A549 (cell line): ENCODE data around the gene ANXA3.

Experiments
- EP300 ChIP-seq, 2 experiments: fragments of >200 bp; sonication (Bioruptor Twin); formaldehyde crosslinking; IDR thresholded peaks; 2 replicates in 1 of 2; 3 replicates in 1 of 2; pipeline ENCODE4 v1.6.1; 2016 to 2017
- GATA3 ChIP-seq: IDR thresholded peaks from 2 replicates; pipeline ENCODE4 v1.6.1; 2012; ENCODE audit warnings: borderline replicate concordance
- NFE2L2 ChIP-seq: fragments of 150-350 bp; conservative IDR thresholded peaks from 2 replicates; pipeline ENCODE4 v1.6.1; 2014; ENCODE audit warnings: low read length
- PBX3 ChIP-seq: IDR thresholded peaks from 2 replicates; pipeline ENCODE4 v1.6.1; 2012
- POLR2A ChIP-seq: IDR thresholded peaks from 2 replicates; pipeline ENCODE4 v1.6.1; 2012; ENCODE audit warnings: mild to moderate bottlenecking, low read length
- RAD21 ChIP-seq, 2 experiments: fragments of >200 bp in 1 of 2; sonication (Bioruptor Twin) in 1 of 2; formaldehyde crosslinking in 1 of 2; IDR thresholded peaks in 1 of 2; conservative IDR thresholded peaks in 1 of 2; 2 replicates in 1 of 2; 3 replicates in 1 of 2; pipeline ENCODE4 v1.6.1; 2012 to 2018; ENCODE audit warnings: inconsistent platforms in 1 of 2
- RCOR1 ChIP-seq: fragments of 150-350 bp; IDR thresholded peaks from 2 replicates; pipeline ENCODE4 v1.6.1; 2014; ENCODE audit warnings: antibody characterized with exemption, low read length, low read depth
- SREBF2 ChIP-seq: fragments of 450-650 bp; IDR thresholded peaks from 2 replicates; pipeline ENCODE4 v1.6.1; 2014; ENCODE audit warnings: mild to moderate bottlenecking, moderate library complexity
- ZC3H11A ChIP-seq: fragments of 450-650 bp; IDR thresholded peaks from 2 replicates; pipeline ENCODE4 v1.6.1; 2014; ENCODE audit warnings: antibody characterized with exemption, mild to moderate bottlenecking
- TF ChIP-seq, protein P1 (sequence below): fragments of >200 bp; sonication (Bioruptor Twin); formaldehyde crosslinking; IDR thresholded peaks from 3 replicates; pipeline ENCODE4 v1.5.1; 2016

DNA sequence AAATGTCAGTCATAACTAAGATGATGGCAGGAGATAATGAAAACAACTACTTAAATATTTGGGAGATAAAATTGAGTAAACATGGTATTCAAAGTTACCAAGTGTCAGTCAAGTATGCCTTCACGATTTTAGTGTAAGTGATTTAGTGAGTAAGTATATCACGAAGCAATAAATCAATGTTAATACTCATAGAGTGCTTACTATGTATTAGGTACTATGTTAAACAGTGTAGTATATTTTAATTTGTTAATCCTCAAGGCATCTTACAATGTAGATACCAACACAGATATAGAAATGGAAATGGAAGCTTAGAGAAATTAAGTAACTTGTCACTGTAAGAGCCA lies 59.6 kb downstream of the ANXA3 start:
- TF ChIP-seq ZC3H11A = no peak
- TF ChIP-seq PBX3 = no peak
- TF ChIP-seq SREBF2 = no peak
- no peak for TF ChIP-seq RAD21 (conservative IDR thresholded peaks at IDR 0.05 in 1 of 2, IDR thresholded peaks at IDR 0.05 in 1 of 2)
- TF ChIP-seq EP300 (IDR thresholded peaks at IDR 0.05) = no peak
- TF ChIP-seq, protein P1, sequence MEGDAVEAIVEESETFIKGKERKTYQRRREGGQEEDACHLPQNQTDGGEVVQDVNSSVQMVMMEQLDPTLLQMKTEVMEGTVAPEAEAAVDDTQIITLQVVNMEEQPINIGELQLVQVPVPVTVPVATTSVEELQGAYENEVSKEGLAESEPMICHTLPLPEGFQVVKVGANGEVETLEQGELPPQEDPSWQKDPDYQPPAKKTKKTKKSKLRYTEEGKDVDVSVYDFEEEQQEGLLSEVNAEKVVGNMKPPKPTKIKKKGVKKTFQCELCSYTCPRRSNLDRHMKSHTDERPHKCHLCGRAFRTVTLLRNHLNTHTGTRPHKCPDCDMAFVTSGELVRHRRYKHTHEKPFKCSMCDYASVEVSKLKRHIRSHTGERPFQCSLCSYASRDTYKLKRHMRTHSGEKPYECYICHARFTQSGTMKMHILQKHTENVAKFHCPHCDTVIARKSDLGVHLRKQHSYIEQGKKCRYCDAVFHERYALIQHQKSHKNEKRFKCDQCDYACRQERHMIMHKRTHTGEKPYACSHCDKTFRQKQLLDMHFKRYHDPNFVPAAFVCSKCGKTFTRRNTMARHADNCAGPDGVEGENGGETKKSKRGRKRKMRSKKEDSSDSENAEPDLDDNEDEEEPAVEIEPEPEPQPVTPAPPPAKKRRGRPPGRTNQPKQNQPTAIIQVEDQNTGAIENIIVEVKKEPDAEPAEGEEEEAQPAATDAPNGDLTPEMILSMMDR = no peak
- TF ChIP-seq POLR2A = no peak
- TF ChIP-seq GATA3 = no peak
- no peak for TF ChIP-seq NFE2L2
- TF ChIP-seq RCOR1 = no peak
